ENCODE results near the gene CFAP45.

DNA sequence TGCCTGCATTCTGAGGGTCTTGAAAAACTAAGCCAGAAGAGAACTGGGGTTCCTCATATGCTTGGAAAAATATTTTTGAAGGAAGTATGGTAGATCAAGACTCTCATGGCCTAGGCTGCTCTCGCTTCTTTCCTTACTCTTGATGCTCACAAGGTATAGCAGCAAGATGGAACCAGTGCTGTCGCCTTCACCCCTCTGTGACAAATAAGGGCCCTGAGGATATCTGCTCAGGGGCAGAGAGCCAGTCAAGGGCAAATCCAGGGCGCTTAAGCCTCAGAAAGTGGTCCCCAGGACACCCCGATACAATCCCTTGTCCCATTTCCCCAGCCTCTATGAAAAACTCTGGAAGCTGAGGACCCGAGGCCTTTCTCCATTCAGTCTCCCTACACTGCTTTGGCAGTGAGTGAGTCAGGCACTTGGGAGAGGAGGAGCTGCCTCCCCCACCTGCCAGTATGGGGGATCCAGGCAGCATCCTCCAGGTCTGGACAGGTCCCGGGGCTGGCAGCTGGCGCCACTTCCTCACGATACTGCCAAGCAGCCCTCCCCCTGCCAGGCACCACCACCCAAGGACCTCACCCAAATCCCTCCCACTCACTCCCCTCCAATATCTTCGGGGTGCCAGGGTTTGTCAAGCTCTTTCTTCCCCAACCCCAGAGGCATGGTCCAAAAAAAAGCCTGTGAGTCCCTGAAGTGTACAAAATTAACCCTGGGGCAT is 44.1 kb upstream of the CFAP45 start:
- TF ChIP-seq JUN (IDR thresholded peaks at IDR 0.05; ENCODE audit: low read depth, low read length) (no peak), POLR2A (IDR thresholded peaks at IDR 0.05; ENCODE audit: control extremely low read depth in 1 of 2, low read depth in 2 of 2, low read length in 2 of 2) (no peak), POLR2AphosphoS5 (IDR thresholded peaks at IDR 0.05; ENCODE audit: low read depth, low read length) (no peak), SAP30 (IDR thresholded peaks at IDR 0.05; ENCODE audit: insufficient read depth, insufficient replicate concordance, low read length) (no peak), CREB1 (IDR thresholded peaks at IDR 0.05) (no peak), SP2 (IDR thresholded peaks at IDR 0.05; ENCODE audit: low read length) (no peak), EP300 (IDR thresholded peaks at IDR 0.05; ENCODE audit: borderline replicate concordance in 1 of 2, low read depth in 2 of 2, low read length in 2 of 2) (no peak), RAD21 (IDR thresholded peaks at IDR 0.05 in 1 of 2, conservative IDR thresholded peaks at IDR 0.05 in 1 of 2; ENCODE audit: low read depth in 2 of 2, low read length in 2 of 2) (no peak), CHD2 (IDR thresholded peaks at IDR 0.05; ENCODE audit: low read length) (no peak)
- TF ChIP-seq, protein P1, sequence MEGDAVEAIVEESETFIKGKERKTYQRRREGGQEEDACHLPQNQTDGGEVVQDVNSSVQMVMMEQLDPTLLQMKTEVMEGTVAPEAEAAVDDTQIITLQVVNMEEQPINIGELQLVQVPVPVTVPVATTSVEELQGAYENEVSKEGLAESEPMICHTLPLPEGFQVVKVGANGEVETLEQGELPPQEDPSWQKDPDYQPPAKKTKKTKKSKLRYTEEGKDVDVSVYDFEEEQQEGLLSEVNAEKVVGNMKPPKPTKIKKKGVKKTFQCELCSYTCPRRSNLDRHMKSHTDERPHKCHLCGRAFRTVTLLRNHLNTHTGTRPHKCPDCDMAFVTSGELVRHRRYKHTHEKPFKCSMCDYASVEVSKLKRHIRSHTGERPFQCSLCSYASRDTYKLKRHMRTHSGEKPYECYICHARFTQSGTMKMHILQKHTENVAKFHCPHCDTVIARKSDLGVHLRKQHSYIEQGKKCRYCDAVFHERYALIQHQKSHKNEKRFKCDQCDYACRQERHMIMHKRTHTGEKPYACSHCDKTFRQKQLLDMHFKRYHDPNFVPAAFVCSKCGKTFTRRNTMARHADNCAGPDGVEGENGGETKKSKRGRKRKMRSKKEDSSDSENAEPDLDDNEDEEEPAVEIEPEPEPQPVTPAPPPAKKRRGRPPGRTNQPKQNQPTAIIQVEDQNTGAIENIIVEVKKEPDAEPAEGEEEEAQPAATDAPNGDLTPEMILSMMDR (IDR thresholded peaks at IDR 0.05; ENCODE audit: control extremely low read depth in 1 of 3, insufficient read depth in 1 of 3, low read depth in 1 of 3, low read length in 3 of 3) = no peak
- TF ChIP-seq, protein P2, sequence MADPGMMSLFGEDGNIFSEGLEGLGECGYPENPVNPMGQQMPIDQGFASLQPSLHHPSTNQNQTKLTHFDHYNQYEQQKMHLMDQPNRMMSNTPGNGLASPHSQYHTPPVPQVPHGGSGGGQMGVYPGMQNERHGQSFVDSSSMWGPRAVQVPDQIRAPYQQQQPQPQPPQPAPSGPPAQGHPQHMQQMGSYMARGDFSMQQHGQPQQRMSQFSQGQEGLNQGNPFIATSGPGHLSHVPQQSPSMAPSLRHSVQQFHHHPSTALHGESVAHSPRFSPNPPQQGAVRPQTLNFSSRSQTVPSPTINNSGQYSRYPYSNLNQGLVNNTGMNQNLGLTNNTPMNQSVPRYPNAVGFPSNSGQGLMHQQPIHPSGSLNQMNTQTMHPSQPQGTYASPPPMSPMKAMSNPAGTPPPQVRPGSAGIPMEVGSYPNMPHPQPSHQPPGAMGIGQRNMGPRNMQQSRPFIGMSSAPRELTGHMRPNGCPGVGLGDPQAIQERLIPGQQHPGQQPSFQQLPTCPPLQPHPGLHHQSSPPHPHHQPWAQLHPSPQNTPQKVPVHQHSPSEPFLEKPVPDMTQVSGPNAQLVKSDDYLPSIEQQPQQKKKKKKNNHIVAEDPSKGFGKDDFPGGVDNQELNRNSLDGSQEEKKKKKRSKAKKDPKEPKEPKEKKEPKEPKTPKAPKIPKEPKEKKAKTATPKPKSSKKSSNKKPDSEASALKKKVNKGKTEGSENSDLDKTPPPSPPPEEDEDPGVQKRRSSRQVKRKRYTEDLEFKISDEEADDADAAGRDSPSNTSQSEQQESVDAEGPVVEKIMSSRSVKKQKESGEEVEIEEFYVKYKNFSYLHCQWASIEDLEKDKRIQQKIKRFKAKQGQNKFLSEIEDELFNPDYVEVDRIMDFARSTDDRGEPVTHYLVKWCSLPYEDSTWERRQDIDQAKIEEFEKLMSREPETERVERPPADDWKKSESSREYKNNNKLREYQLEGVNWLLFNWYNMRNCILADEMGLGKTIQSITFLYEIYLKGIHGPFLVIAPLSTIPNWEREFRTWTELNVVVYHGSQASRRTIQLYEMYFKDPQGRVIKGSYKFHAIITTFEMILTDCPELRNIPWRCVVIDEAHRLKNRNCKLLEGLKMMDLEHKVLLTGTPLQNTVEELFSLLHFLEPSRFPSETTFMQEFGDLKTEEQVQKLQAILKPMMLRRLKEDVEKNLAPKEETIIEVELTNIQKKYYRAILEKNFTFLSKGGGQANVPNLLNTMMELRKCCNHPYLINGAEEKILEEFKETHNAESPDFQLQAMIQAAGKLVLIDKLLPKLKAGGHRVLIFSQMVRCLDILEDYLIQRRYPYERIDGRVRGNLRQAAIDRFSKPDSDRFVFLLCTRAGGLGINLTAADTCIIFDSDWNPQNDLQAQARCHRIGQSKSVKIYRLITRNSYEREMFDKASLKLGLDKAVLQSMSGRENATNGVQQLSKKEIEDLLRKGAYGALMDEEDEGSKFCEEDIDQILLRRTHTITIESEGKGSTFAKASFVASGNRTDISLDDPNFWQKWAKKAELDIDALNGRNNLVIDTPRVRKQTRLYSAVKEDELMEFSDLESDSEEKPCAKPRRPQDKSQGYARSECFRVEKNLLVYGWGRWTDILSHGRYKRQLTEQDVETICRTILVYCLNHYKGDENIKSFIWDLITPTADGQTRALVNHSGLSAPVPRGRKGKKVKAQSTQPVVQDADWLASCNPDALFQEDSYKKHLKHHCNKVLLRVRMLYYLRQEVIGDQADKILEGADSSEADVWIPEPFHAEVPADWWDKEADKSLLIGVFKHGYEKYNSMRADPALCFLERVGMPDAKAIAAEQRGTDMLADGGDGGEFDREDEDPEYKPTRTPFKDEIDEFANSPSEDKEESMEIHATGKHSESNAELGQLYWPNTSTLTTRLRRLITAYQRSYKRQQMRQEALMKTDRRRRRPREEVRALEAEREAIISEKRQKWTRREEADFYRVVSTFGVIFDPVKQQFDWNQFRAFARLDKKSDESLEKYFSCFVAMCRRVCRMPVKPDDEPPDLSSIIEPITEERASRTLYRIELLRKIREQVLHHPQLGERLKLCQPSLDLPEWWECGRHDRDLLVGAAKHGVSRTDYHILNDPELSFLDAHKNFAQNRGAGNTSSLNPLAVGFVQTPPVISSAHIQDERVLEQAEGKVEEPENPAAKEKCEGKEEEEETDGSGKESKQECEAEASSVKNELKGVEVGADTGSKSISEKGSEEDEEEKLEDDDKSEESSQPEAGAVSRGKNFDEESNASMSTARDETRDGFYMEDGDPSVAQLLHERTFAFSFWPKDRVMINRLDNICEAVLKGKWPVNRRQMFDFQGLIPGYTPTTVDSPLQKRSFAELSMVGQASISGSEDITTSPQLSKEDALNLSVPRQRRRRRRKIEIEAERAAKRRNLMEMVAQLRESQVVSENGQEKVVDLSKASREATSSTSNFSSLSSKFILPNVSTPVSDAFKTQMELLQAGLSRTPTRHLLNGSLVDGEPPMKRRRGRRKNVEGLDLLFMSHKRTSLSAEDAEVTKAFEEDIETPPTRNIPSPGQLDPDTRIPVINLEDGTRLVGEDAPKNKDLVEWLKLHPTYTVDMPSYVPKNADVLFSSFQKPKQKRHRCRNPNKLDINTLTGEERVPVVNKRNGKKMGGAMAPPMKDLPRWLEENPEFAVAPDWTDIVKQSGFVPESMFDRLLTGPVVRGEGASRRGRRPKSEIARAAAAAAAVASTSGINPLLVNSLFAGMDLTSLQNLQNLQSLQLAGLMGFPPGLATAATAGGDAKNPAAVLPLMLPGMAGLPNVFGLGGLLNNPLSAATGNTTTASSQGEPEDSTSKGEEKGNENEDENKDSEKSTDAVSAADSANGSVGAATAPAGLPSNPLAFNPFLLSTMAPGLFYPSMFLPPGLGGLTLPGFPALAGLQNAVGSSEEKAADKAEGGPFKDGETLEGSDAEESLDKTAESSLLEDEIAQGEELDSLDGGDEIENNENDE (IDR thresholded peaks at IDR 0.05; ENCODE audit: insufficient replicate concordance, low read length) = no peak

Measured in H1 (cell line).